GM19438 (cell line): ENCODE data around the gene B9D2.
A peak's percentile ranks its signal among the peaks of the same experiment; 100 is the strongest.
"Not testable (repeated sequence)": the region's sequence is repeated elsewhere in the genome, so short reads cannot be mapped to it uniquely, and the experiment has no call there.

Experiments
- ATAC-seq: cut with Tn5 transposase; IDR thresholded peaks from one replicate; pipeline ENCODE4 v1.9.1; 2021; ENCODE audit warnings: low read depth; ENCODE audit not compliant: unreplicated experiment

The B9D2 gene

DNA sequence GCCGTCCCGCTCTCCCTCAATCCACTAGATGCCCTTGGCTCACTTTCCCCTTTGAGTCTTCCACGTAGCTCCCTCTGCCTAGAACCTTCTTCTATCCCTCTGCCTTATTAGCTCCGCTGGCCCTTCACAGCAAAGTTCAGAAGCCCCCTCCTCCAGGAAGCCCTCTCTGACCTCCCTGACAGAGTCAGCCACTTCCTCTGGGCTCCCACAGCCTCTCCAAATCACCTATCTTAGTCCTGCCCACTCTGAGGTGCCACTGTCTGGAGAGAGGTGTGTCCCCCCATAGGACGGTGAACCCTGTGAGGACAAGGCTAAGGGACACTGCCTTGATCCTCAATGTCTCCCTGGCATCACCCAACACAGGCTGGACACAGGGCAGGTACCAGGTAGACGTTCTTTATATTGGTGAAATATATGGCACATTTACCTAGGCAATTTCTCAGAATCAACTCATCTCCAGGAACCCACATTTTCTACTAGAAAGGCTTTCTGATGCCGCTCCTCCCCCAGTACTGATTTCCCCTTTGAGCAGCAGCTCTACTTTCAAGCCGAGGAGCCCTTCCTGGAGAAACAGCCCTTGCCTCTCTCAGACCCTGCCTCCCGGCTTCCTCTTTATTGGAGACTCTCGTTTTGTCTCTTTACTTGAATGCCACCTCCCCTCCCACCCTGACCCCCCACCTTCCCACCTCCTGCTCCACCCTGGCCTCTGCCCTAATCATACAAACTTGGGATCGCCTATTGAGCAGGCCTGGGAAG is 6.8 kb downstream of the B9D2 start:
- ATAC-seq = no peak

DNA sequence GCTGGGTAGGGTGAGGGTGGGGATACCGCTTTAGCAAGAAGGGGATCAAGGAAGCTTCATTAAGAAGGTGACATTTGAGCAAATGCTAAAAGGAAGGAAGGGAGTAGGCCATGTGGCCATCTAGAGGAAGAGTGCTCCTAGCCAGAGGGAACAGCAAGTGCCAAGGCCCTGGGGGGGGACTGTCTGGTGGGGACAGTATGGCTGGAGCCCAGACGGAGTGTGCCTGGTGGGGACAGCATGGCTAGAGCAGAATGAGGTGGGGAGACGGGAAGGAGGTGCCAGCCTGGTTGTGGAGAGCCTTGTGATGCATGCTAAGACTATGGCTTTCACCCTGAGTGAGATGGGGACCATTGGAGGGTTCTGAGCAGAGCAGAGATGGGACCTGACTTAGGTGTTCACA is 8.1 kb downstream of the B9D2 start:
- no peak for ATAC-seq

DNA sequence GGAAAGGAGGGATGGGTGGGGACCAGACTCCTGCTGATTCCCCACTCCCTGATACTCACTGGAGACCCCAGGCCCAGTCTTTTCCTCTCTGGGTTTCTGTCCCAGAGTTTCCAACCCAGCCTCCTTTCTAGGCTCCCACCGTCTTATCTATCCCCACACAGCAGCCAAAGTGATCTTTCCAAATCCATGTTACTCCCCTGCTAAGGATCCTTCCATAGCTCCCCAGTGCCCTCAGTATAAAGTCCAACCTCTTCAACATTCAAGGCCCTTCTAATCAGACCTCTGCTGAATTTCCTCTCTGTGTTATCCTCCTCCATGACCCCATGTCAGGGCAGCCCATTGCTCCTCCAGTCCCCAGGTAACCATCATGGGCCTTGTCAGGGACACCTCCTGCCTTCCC is 8.9 kb downstream of the B9D2 start:
- ATAC-seq = no peak

DNA sequence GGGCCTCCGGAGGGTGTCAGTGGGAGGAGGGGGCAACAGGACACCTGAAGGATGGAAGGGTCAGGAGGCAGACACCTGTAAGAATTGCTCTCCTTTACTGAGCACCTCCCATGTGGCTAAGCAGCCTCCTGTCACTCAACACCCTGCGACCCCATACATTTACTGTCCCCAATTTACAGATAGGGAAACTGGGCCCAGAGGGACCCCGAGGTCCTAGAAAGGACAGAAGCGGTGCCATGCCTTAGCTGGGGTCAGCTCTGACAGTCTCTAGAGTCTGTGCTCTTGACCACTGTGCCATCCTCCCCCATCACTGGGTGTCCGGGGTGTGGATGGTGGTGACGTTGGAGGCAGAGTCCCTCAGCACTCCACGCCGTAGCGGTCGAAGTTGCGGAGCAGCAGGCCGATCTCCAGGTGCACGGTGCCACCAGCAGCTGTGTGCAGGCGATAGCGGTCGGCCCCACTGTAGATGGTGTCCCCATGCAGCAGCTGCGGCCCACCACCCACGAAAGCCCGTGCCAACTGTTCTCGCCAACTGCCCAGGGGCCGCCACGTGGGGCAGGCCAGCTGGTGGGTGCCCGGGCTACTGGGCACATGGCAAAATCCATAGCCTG is 9.5 kb downstream of the B9D2 start:
- ATAC-seq = no peak

DNA sequence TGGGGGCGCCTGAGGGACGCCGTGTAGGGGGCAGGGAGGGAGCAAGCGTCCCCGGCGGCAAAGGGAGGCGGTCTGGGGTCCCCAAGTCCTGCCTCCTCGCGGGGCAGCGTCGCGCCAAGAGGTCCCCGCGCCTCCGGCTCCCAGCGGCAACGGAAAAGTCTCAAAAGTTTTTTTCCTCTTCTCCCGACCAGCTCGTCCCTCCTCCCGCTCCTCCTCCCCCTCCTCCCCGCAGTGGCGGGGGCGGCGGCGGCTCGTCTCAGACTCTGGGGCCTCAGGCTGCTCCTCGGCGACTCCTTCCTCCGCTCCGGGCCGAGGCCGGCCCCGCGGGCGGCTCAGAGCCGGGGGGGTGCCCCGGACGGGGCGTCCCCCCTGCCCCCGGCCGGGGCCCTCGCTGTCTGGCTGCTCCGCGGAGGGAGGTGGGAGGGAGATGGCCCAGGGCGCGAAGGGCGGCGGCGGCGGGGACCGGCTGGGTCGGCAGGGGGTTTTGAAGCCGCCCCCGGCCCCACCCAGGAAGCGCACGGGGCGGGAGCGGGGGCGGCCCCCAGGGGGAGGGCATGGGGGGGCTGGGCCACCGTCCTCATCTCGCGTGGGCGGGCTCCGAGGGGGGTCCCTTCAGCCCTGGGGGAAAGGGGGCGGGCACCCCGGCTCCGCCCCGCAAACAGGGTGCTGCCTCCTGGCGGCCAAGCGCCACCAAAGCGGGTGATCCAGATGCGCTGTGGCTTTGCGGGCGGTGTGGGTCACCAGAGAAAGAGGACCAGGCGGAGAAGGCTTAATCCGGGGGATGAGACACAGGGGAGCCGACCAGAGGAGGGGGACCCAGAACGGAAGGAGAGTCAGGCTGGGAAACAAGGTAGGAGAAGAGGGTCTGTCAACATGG is 10.2 kb downstream of the B9D2 start, which contains the start of gene TGFB1:
Gene TGFB1 (minus strand): TSS at position 457 of the 877 bp plus-strand sequence. CDS start 878 bp downstream, outside the sequence.
- ATAC-seq = peak; percentile 48

DNA sequence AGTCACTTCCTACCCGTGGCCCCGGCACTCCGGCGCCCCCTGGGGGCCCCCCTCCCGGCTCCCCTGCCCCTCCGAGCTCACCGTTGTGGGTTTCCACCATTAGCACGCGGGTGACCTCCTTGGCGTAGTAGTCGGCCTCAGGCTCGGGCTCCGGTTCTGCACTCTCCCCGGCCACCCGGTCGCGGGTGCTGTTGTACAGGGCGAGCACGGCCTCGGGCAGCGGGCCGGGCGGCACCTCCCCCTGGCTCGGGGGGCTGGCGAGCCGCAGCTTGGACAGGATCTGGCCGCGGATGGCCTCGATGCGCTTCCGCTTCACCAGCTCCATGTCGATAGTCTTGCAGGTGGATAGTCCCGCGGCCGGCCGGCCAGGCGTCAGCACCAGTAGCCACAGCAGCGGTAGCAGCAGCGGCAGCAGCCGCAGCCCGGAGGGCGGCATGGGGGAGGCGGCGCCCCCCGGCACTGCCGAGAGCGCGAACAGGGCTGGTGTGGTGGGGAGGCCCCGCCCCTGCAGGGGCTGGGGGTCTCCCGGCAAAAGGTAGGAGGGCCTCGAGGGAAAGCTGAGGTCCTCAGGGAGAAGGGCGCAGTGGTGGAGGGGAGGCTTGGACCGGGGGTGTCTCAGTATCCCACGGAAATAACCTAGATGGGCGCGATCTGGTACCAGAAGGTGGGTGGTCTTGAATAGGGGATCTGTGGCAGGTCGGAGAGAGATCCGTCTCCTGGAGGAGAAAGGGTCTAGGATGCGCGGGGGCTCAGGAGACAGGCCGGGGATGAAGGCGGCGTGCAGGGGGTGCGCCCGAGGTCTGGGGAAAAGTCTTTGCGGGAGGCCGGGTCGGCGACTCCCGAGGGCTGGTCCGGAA is 11.1 kb downstream of the B9D2 start:
- no peak for ATAC-seq

DNA sequence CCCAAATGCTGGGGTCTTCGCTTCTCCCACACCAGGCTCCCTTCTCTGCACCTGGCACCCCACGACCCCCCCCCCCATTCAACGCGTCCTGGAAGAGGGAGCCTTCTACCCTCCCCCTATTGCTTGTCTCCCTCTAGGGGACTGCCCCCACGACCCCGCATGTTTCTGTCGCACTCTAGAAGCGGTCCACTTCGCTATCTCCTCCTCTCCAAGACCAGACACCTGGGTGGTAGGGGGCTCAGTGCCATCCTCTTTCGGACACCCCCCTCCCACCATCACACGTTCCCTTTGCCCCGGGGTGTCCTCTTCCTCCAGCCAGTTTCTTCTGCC is 11.7 kb downstream of the B9D2 start:
- no peak for ATAC-seq

DNA sequence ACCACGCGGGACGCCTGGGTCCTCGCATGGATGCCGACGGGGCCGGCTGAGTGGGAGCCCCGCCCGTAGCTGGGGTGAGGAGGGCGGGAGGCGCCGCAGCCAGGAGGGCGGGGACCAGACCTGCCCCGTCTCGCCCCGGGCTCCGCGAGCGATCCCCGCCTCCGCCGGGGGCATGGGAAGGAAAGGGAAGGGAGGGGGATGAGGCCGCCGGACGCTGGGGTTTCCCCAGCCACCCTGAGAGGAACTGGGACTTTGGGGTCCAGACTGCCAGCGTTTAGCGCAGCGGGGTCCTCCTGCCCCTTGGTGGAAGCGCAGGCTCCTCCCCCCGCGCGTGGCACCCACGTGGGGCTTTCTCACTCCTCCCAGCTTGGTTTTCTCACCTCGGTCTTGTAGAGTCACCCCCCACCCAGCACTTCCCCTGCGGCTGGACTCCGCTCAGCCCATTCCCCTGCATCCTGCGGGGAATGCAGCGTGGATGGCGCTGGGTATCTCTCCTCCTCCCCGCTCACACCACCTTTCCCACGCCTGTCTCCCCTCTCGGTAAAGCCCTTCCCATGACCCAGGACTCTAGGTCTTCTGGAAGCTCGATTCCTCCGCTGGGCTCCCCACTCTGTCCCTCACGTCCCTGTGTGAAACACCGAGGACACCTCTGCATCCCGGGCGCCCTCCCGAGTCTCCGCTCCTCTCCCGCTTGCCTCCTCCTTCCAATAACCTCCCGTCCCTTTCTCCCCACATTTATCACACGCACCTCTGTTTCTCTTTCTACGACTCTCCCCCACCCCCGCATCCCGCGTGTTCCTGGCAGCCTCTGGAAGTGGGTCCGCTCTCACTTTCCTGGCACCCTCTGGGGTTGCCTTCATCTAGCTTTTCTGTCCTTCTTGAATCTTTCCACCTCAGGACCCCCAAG is 12.4 kb downstream of the B9D2 start:
- ATAC-seq = peak; percentile 42

DNA sequence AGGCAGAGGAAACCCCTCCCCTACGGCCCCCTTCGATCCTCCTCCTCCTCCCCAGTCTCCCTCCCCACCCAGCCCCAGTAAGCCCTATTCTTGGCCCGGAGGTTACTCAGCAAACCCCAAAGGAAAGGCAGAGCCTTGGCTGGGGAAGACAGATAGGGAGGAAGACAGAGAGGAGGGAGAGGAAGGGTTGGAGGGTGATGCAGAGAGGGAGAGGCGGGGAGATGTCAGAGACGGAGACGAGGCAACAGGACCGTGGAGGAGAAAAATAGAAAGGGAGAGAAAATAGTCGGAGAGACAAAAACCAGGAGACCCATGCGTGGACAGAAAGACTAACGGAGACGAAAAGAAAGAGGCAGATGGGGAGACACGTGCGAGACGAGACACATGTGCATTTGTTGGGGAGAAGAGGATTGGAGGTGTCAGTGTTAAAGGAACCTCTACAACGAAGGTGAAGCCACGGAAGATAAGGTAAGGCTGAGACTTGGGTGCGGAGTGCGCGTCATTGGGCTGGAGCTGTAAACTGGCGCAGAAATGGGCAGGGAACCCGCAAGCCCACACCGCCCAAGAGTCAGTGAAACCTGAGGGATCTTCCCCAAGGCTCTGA is 13.1 kb downstream of the B9D2 start:
- ATAC-seq = peak; percentile 1

DNA sequence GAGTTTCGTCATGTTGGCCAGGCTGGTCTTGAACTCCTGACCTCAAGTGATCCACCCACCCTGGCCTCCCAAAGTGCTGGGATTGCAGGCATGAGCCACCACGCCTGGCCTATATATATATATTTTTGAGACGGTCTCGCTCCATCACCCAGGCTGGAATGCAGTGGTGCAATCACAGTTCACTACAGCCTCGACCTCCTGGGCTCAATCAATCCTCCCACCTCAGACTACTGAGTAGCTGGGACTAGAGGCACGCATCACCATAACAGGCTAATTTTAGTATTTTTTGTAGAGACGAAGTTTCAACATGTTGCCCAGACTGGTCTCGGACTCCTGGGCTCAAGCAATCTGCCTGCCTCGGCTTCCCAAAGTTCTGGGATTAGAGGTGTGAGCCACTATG is 17.0 kb downstream of the B9D2 start:
- not testable (repeated sequence) for ATAC-seq

DNA sequence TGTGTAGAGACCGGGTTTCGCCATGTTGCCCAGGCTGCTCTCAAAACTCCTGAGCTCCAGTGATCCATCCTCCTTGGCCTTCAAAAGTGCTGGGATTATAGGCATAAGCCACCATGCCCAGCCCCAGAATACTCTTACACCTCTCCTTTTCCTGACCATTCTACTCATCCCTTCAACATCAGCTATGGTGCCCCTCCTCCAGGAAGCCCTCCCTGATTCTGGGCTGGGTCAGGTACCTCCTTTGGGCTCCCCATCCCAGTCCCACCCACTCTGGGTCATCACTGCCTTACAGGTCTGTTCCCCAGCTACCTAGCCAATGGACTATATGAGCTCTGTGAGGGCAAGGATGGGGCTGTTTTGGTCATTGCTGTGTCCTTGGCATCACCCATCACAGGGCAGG is 19.8 kb downstream of the B9D2 start:
- no peak for ATAC-seq

DNA sequence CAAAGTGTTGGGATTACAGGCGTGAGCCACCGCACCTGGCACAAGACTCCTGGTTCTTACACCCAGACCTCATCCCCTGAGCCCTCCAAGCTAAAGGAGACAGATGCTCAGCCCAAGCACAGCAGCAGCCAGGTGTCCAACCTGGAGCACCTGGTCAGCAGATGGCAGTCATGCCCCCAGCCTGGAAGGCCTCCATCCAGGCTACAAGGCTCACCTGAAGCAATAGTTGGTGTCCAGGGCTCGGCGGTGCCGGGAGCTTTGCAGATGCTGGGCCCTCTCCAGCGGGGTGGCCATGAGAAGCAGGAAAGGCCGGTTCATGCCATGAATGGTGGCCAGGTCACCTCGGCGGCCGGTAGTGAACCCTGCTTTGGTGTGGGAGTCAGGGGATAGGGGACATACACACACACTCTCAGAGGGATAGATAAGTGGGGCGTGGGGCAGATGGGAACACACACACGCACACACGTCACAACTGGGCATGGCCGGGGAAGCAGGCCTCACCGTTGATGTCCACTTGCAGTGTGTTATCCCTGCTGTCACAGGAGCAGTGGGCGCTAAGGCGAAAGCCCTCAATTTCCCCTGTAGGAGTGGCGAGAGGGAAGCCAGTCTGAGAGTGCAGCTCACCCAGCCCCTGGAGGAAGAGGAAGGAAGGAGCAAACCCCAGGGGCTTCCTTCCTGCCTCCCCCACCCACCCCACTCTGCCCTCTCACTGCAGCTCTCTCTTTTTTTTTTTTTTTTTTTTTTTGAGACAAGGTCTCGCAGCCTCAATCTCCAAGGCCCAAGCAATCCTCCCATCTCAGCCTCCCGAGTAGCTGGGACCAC is 22.1 kb downstream of the B9D2 start:
- no peak for ATAC-seq

DNA sequence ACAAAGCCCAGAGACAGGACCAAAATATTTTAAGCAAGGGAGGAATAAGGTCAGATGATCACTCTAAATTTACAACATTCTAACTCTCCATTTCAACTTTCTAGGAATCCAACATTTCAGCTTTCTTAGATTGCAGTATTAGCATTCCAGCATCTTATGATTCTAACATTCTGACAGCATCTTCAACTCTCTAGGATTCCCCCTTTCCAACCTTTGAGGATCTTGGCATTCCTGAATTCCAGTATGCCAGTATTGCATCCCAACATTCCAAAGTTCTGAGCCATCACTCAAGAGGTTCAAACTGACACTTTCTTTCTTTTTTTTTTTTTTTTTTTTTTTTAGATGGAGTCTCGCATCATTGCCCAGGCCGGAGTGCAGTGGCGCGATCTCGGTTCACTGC is 24.0 kb downstream of the B9D2 start:
- ATAC-seq = no peak

DNA sequence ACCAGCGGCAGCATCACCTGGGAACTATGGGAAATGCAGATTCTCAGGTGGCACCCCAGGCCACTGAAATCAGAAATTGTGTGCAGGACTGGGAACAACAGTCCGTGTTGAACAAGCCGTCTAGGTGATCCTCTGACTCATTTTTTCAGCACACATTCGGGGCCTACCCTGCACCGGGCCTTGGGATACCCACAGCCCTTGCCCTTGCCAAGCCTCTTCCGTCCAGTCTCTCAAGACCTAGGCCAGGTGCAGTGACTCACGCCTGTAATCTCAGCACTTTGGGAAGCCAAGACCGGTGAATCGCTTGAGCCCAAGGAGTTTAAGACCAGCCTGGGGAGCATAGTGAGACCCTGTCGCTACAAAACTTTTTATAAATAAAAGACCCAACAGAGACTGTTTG is 28.5 kb downstream of the B9D2 start:
- no peak for ATAC-seq

DNA sequence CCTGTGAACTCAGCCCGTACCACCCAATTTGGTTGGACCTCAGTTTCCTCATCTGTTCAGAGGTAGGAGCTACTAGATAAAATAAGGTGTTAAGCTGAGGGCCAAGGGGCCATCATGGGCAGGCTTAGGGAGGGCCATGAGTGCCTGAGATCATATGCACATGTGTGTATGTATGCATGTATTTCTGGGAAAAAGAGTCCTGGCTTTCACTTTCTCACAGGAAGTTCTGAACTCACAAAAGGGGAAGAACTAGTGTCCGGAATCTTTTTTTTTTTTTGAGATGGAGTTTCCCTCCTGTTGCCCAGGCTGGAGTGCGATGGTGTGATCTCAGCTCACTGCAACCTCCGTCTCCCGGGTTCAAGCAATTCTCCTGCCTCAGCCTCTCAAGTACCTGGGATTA is 29.2 kb downstream of the B9D2 start:
- ATAC-seq = no peak

DNA sequence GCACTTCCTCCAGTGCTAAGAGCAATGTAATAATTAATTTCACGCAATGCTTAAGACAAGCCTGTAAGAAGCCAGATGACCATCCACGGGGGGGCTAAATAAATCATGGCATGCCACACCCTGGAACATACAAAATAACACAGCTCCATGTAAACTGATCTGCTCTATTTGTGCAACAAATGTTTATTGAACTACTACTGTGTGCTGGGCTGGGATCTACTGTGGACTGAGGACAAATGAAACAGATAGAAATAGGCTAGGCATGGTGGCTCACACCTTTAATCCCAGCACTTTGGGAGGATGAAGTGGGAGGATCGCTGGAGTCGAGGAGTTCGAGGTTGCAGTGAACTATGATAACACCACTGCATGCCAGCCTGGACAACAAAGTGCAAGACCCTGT is 31.5 kb downstream of the B9D2 start:
- no peak for ATAC-seq

DNA sequence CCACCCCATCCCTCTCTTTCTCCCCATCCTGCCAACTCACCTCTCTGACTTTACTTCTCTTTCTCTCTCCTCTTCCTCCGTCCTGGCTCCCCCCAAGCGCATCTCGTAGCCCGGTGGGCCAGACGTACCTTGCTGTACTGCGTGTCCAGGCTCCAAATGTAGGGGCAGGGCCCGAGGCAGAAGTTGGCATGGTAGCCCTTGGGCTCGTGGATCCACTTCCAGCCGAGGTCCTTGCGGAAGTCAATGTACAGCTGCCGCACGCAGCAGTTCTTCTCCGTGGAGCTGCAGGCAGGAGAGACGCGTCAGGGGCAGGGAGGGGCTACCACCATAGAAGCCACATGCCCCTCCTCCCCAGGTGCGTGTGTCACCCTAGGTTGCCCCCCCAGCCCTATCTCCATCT is 31.9 kb downstream of the B9D2 start:
- ATAC-seq = no peak

DNA sequence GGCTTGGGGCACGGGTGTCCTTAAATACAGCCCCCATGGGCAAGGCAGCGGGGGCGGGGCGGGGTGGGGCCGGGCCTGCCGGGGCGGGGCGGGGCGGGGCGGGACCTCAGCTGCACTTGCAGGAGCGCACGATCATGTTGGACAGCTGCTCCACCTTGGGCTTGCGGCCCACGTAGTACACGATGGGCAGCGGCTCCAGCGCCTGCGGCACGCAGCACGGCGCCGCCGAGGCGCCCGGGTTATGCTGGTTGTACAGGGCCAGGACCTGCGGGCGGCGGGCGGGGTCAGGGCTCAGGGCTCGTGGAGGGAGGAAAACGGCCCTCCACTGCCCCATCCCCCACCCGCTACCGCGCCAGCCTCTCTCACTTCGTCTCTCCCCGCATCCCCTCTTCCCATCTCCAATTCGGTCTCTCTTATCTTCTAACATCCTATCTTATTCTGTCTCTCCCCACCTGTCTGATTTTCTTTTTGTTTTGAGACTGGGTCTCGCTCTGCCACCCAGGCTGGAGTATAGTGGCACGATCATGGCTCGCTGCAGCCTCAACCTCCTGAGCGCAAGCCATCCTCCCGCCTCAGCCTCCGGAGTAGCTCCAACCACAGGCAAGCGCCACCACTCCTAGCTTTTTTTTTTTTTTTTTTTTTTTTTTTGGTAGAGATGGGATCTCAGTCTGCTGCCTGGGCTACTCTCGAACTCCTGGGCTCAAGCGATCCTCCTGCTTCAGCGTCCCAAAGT is 32.8 kb downstream of the B9D2 start:
- no peak for ATAC-seq
